H1 (cell line): ENCODE measurements around the gene ABHD14A. TPM values are rescaled to one million over a fixed set of nuclear protein-coding genes. Genes with fewer than 3 reads are reported as not detected.

ENCODE experiments used
- EP300 ChIP-seq, 2 experiments: IDR thresholded peaks; 1 replicate in 1 of 2; 2 replicates in 1 of 2; pipeline ENCODE4 v1.6.1; 2011 to 2012; ENCODE audit warnings: low read depth in 2 of 2, low read length in 2 of 2, mild to moderate bottlenecking in 2 of 2, borderline replicate concordance in 1 of 2, inconsistent platforms in 1 of 2, moderate library complexity in 1 of 2
- KDM4A ChIP-seq: IDR thresholded peaks from one replicate; pipeline ENCODE4 v1.7.1; 2012; ENCODE audit warnings: low read depth, mild to moderate bottlenecking, moderate library complexity, low read length, inconsistent platforms; ENCODE audit not compliant: severe bottlenecking
- POLR2A ChIP-seq, 2 experiments: IDR thresholded peaks; 1 replicate in 1 of 2; 2 replicates in 1 of 2; pipeline ENCODE4 v1.6.1; 2011; ENCODE audit warnings: low read depth in 2 of 2, low read length in 2 of 2, mild to moderate bottlenecking in 2 of 2; ENCODE audit errors: control extremely low read depth in 1 of 2
- POLR2AphosphoS5 ChIP-seq: IDR thresholded peaks from 2 replicates; pipeline ENCODE4 v1.6.1; 2011; ENCODE audit warnings: low read depth, low read length
- SP4 ChIP-seq: IDR thresholded peaks from 2 replicates; pipeline ENCODE4 v1.6.1; 2012; ENCODE audit warnings: low read length, inconsistent platforms
- SRF ChIP-seq: IDR thresholded peaks from 2 replicates; pipeline ENCODE4 v1.6.1; 2011; ENCODE audit warnings: mild to moderate bottlenecking, low read depth, low read length, moderate library complexity
- TAF1 ChIP-seq: IDR thresholded peaks from 2 replicates; pipeline ENCODE4 v1.6.1; 2011; ENCODE audit warnings: mild to moderate bottlenecking, low read depth, low read length
- TCF12 ChIP-seq: IDR thresholded peaks from 2 replicates; pipeline ENCODE4 v1.6.1; 2011; ENCODE audit warnings: low read depth, mild to moderate bottlenecking, low read length
- polyA plus RNA-seq, 7 experiments: library from polyadenylated mRNA; depleted of rRNA in 3 of 7; stranded (reverse) in 5 of 7; unstranded in 2 of 7; fragments of >200 nt in 5 of 7; fragments of 200-250 nt in 2 of 7; gene quantifications; 1 replicate in 5 of 7; 2 replicates in 1 of 7; 4 replicates in 1 of 7; pipeline versions ENCODE4 v1.2.1 to v1.2.3, GENCODE V29; 2011 to 2013; ENCODE audit warnings: missing spikeins in 2 of 7, mixed read lengths in 2 of 7
- total RNA-seq: library from RNA; stranded (reverse); fragmentation: NEBNext Ultra II Directional; extraction: Animal tissue kit (Norgen Biotek cat#: 25700); gene quantifications from 2 replicates; pipeline ENCODE4 v1.2.1, GENCODE V29; 2021
- TF ChIP-seq, protein P1 (sequence below): fragments of 300-600 bp; sonication (generic); IDR thresholded peaks from 2 replicates; pipeline ENCODE4 v1.7.1; 2012; ENCODE audit warnings: low read length, moderate library complexity, mild to moderate bottlenecking, inconsistent platforms; ENCODE audit not compliant: insufficient replicate concordance
- TF ChIP-seq, protein P2 (sequence below): IDR thresholded peaks from 2 replicates; pipeline ENCODE4 v1.6.1; 2012; ENCODE audit warnings: inconsistent platforms

The ABHD14A gene
- total and polyA plus RNA-seq, 2 of the 8 experiments (the other 6 are each of a cell fraction or from before 2014, with no cell fraction given), result 4.6 to 9.8 TPM

- TF ChIP-seq, protein P1, sequence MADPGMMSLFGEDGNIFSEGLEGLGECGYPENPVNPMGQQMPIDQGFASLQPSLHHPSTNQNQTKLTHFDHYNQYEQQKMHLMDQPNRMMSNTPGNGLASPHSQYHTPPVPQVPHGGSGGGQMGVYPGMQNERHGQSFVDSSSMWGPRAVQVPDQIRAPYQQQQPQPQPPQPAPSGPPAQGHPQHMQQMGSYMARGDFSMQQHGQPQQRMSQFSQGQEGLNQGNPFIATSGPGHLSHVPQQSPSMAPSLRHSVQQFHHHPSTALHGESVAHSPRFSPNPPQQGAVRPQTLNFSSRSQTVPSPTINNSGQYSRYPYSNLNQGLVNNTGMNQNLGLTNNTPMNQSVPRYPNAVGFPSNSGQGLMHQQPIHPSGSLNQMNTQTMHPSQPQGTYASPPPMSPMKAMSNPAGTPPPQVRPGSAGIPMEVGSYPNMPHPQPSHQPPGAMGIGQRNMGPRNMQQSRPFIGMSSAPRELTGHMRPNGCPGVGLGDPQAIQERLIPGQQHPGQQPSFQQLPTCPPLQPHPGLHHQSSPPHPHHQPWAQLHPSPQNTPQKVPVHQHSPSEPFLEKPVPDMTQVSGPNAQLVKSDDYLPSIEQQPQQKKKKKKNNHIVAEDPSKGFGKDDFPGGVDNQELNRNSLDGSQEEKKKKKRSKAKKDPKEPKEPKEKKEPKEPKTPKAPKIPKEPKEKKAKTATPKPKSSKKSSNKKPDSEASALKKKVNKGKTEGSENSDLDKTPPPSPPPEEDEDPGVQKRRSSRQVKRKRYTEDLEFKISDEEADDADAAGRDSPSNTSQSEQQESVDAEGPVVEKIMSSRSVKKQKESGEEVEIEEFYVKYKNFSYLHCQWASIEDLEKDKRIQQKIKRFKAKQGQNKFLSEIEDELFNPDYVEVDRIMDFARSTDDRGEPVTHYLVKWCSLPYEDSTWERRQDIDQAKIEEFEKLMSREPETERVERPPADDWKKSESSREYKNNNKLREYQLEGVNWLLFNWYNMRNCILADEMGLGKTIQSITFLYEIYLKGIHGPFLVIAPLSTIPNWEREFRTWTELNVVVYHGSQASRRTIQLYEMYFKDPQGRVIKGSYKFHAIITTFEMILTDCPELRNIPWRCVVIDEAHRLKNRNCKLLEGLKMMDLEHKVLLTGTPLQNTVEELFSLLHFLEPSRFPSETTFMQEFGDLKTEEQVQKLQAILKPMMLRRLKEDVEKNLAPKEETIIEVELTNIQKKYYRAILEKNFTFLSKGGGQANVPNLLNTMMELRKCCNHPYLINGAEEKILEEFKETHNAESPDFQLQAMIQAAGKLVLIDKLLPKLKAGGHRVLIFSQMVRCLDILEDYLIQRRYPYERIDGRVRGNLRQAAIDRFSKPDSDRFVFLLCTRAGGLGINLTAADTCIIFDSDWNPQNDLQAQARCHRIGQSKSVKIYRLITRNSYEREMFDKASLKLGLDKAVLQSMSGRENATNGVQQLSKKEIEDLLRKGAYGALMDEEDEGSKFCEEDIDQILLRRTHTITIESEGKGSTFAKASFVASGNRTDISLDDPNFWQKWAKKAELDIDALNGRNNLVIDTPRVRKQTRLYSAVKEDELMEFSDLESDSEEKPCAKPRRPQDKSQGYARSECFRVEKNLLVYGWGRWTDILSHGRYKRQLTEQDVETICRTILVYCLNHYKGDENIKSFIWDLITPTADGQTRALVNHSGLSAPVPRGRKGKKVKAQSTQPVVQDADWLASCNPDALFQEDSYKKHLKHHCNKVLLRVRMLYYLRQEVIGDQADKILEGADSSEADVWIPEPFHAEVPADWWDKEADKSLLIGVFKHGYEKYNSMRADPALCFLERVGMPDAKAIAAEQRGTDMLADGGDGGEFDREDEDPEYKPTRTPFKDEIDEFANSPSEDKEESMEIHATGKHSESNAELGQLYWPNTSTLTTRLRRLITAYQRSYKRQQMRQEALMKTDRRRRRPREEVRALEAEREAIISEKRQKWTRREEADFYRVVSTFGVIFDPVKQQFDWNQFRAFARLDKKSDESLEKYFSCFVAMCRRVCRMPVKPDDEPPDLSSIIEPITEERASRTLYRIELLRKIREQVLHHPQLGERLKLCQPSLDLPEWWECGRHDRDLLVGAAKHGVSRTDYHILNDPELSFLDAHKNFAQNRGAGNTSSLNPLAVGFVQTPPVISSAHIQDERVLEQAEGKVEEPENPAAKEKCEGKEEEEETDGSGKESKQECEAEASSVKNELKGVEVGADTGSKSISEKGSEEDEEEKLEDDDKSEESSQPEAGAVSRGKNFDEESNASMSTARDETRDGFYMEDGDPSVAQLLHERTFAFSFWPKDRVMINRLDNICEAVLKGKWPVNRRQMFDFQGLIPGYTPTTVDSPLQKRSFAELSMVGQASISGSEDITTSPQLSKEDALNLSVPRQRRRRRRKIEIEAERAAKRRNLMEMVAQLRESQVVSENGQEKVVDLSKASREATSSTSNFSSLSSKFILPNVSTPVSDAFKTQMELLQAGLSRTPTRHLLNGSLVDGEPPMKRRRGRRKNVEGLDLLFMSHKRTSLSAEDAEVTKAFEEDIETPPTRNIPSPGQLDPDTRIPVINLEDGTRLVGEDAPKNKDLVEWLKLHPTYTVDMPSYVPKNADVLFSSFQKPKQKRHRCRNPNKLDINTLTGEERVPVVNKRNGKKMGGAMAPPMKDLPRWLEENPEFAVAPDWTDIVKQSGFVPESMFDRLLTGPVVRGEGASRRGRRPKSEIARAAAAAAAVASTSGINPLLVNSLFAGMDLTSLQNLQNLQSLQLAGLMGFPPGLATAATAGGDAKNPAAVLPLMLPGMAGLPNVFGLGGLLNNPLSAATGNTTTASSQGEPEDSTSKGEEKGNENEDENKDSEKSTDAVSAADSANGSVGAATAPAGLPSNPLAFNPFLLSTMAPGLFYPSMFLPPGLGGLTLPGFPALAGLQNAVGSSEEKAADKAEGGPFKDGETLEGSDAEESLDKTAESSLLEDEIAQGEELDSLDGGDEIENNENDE, result no peak
- TF ChIP-seq TCF12 (no peak), POLR2A (IDR thresholded peaks at IDR 0.05; ENCODE audit: control extremely low read depth in 1 of 2, low read depth in 2 of 2, low read length in 2 of 2) (no peak), SP4 (no peak), SRF (no peak), POLR2AphosphoS5 (no peak), KDM4A (no peak), TAF1 (no peak), EP300 (IDR thresholded peaks at IDR 0.05; ENCODE audit: borderline replicate concordance in 1 of 2, low read depth in 2 of 2, low read length in 2 of 2) (no peak)
- TF ChIP-seq, protein P2, sequence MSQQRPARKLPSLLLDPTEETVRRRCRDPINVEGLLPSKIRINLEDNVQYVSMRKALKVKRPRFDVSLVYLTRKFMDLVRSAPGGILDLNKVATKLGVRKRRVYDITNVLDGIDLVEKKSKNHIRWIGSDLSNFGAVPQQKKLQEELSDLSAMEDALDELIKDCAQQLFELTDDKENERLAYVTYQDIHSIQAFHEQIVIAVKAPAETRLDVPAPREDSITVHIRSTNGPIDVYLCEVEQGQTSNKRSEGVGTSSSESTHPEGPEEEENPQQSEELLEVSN, result no peak
These were observed 24.0 kb upstream of the ABHD14A start (continued) for GRCh38 chr3:51950899-51951298.
